ENCODE results near the gene GLT6D1. TPM values are rescaled to one million over a fixed set of nuclear protein-coding genes. Genes with fewer than 3 reads are reported as not detected.

GLT6D1 gene
- not detected for total RNA-seq
- not detected for total RNA-seq (2013)
- 0 reads per million in 29 experiments for total RNA-seq

- H3K36me3 ChIP-seq (ENCODE audit: control insufficient read depth in 2 of 2, extremely low read depth in 1 of 2, insufficient read depth in 1 of 2, low read length in 1 of 2), result no peaks in the 10 kb centered on the region
- H3K27me3 Mint-ChIP-seq, result peaks cover 37 to 51% of the 10 kb centered on the region in 2 donors
- H3K4me3 ChIP-seq (ENCODE audit: control insufficient read depth in 1 of 2, extremely low read depth in 1 of 2, low read length in 1 of 2), result no peak within 1 kb of the TSS
- peaks cover 10 to 14% (median 11%) of the 10 kb centered on the region in 3 donors for H3K9me3 Mint-ChIP-seq
- ChIA-PET POLR2A (no interaction called here), CTCF (no interaction called here)
- no peaks in the 10 kb centered on the region for H3K9me3 ChIP-seq
- 83% methylated on average over 1 of the region's 9 CpGs for WGBS (ENCODE audit: insufficient coverage)
- H3K4me1 ChIP-seq (ENCODE audit: control insufficient read depth in 1 of 2, extremely low read depth in 1 of 2, insufficient read depth in 2 of 2, low read length in 2 of 2), result no peaks in the 10 kb centered on the region
- H3K36me3 Mint-ChIP-seq, result no peaks in the 10 kb centered on the region
- H3K27me3 ChIP-seq (replicated peaks in 1 of 2; ENCODE audit: control insufficient read depth in 2 of 2, extremely low read depth in 1 of 2, insufficient read depth in 2 of 2, low read length in 1 of 2), result peaks cover 0 to 12% of the 10 kb centered on the region in 2 experiments
- no peak for ATAC-seq (replicated peaks in 1 of 4)
- no peak within 1 kb of the TSS for H3K27ac ChIP-seq (ENCODE audit: low read length)
- no peak within 1 kb of the TSS for H3K4me3 Mint-ChIP-seq
- no peaks in the 10 kb centered on the region for H3K4me1 Mint-ChIP-seq
- DNase-seq, result no peak
- no peak within 1 kb of the TSS for H3K27ac Mint-ChIP-seq
Measured at GRCh38 chr9:135639196-135639595, at the start of gene GLT6D1. Gene GLT6D1 (minus strand): TSS chr9:135639540. CDS start chr9:135639187, 353 bp downstream.

GRCh38 chr9:135689011-135689410 lies 49.7 kb upstream of the GLT6D1 start:
- Mint-ChIP-seq H3K9me3 (no peaks in the 10 kb centered on the region), H3K27me3 (peaks cover 0 to 16% of the 10 kb centered on the region in 2 donors), H3K36me3 (no peaks in the 10 kb centered on the region), H3K27ac (no peak overlapping the region), H3K4me3 (no peak overlapping the region), H3K4me1 (no peaks in the 10 kb centered on the region)
- ATAC-seq (replicated peaks in 1 of 4), result no peak
- Histone ChIP-seq H3K9me3 (no peaks in the 10 kb centered on the region), H3K4me1 (ENCODE audit: control insufficient read depth in 1 of 2, extremely low read depth in 1 of 2, insufficient read depth in 2 of 2, low read length in 2 of 2) (no peaks in the 10 kb centered on the region), H3K36me3 (ENCODE audit: control insufficient read depth in 2 of 2, extremely low read depth in 1 of 2, insufficient read depth in 1 of 2, low read length in 1 of 2) (no peaks in the 10 kb centered on the region), H3K27me3 (replicated peaks in 1 of 2; ENCODE audit: control insufficient read depth in 2 of 2, extremely low read depth in 1 of 2, insufficient read depth in 2 of 2, low read length in 1 of 2) (peaks cover 0 to 51% of the 10 kb centered on the region in 2 experiments), H3K27ac (ENCODE audit: low read length) (no peak overlapping the region), H3K4me3 (ENCODE audit: control insufficient read depth in 1 of 2, extremely low read depth in 1 of 2, low read length in 1 of 2) (no peak overlapping the region)
- ChIA-PET CTCF (no interaction called here), POLR2A (no interaction called here)
- 95% methylated on average over 9 of the region's 10 CpGs for WGBS (ENCODE audit: insufficient coverage)
- no peak for DNase-seq

GRCh38 chr9:135687216-135687615 lies 47.9 kb upstream of the GLT6D1 start:
- DNase-seq (no peak), ATAC-seq (replicated peaks in 1 of 4) (no peak)
- Histone ChIP-seq H3K36me3 (ENCODE audit: control insufficient read depth in 2 of 2, extremely low read depth in 1 of 2, insufficient read depth in 1 of 2, low read length in 1 of 2) (no peaks in the 10 kb centered on the region), H3K27ac (ENCODE audit: low read length) (no peak overlapping the region), H3K4me3 (ENCODE audit: control insufficient read depth in 1 of 2, extremely low read depth in 1 of 2, low read length in 1 of 2) (no peak overlapping the region), H3K9me3 (no peaks in the 10 kb centered on the region), H3K4me1 (ENCODE audit: control insufficient read depth in 1 of 2, extremely low read depth in 1 of 2, insufficient read depth in 2 of 2, low read length in 2 of 2) (no peaks in the 10 kb centered on the region), H3K27me3 (replicated peaks in 1 of 2; ENCODE audit: control insufficient read depth in 2 of 2, extremely low read depth in 1 of 2, insufficient read depth in 2 of 2, low read length in 1 of 2) (peaks cover 0 to 50% of the 10 kb centered on the region in 2 experiments)
- H3K4me3 Mint-ChIP-seq, result no peak overlapping the region
- WGBS (ENCODE audit: insufficient coverage), result 82% methylated on average over 12 of the region's 15 CpGs
- H3K27ac Mint-ChIP-seq, result no peak overlapping the region
- peaks cover 0 to 22% of the 10 kb centered on the region in 2 donors for H3K27me3 Mint-ChIP-seq
- no peaks in the 10 kb centered on the region for H3K36me3 Mint-ChIP-seq
- no peaks in the 10 kb centered on the region for H3K4me1 Mint-ChIP-seq
- ChIA-PET POLR2A (no interaction called here), CTCF (no interaction called here)
- no peaks in the 10 kb centered on the region for H3K9me3 Mint-ChIP-seq

- H3K4me3 ChIP-seq (ENCODE audit: control insufficient read depth in 1 of 2, extremely low read depth in 1 of 2, low read length in 1 of 2), result no peak overlapping the region
- H3K27ac Mint-ChIP-seq, result no peak overlapping the region
- H3K4me1 Mint-ChIP-seq, result no peaks in the 10 kb centered on the region
- H3K27ac ChIP-seq (ENCODE audit: low read length), result no peak overlapping the region
- CTCF ChIA-PET, result no interaction called here
- 67% methylated on average over 13 of the region's 17 CpGs for WGBS (ENCODE audit: insufficient coverage)
- H3K36me3 Mint-ChIP-seq, result no peaks in the 10 kb centered on the region
- peaks cover 4 to 30% of the 10 kb centered on the region in 2 donors for H3K27me3 Mint-ChIP-seq
- no peaks in the 10 kb centered on the region for H3K4me1 ChIP-seq (ENCODE audit: control insufficient read depth in 1 of 2, extremely low read depth in 1 of 2, insufficient read depth in 2 of 2, low read length in 2 of 2)
- H3K27me3 ChIP-seq (replicated peaks in 1 of 2; ENCODE audit: control insufficient read depth in 2 of 2, extremely low read depth in 1 of 2, insufficient read depth in 2 of 2, low read length in 1 of 2), result peaks cover 0 to 64% of the 10 kb centered on the region in 2 experiments
- H3K36me3 ChIP-seq (ENCODE audit: control insufficient read depth in 2 of 2, extremely low read depth in 1 of 2, insufficient read depth in 1 of 2, low read length in 1 of 2), result no peaks in the 10 kb centered on the region
- no peak overlapping the region for H3K4me3 Mint-ChIP-seq
- no peaks in the 10 kb centered on the region for H3K9me3 ChIP-seq
- POLR2A ChIA-PET, result no interaction called here
- no peak for DNase-seq
- no peaks in the 10 kb centered on the region for H3K9me3 Mint-ChIP-seq
- no peak for ATAC-seq (replicated peaks in 1 of 4)
Measured at GRCh38 chr9:135684691-135685090, 45.4 kb upstream of the GLT6D1 start.

- H3K4me3 ChIP-seq (ENCODE audit: control insufficient read depth in 1 of 2, extremely low read depth in 1 of 2, low read length in 1 of 2), result no peak overlapping the region
- DNase-seq (no peak), ATAC-seq (replicated peaks in 1 of 4) (no peak)
- no peaks in the 10 kb centered on the region for H3K36me3 Mint-ChIP-seq
- peaks cover 4 to 30% of the 10 kb centered on the region in 2 donors for H3K27me3 Mint-ChIP-seq
- peaks cover 0 to 57% of the 10 kb centered on the region in 2 experiments for H3K27me3 ChIP-seq (replicated peaks in 1 of 2; ENCODE audit: control insufficient read depth in 2 of 2, extremely low read depth in 1 of 2, insufficient read depth in 2 of 2, low read length in 1 of 2)
- POLR2A ChIA-PET, result no interaction called here
- 76% methylated on average over 12 of the region's 15 CpGs for whole genome bisulfite sequencing (ENCODE audit: insufficient coverage)
- no peak overlapping the region for H3K27ac Mint-ChIP-seq
- no peaks in the 10 kb centered on the region for H3K4me1 Mint-ChIP-seq
- H3K27ac ChIP-seq (ENCODE audit: low read length), result no peak overlapping the region
- H3K4me1 ChIP-seq (ENCODE audit: control insufficient read depth in 1 of 2, extremely low read depth in 1 of 2, insufficient read depth in 2 of 2, low read length in 2 of 2), result no peaks in the 10 kb centered on the region
- CTCF ChIA-PET, result no interaction called here
- H3K4me3 Mint-ChIP-seq, result no peak overlapping the region
- H3K9me3 Mint-ChIP-seq, result no peaks in the 10 kb centered on the region
- no peaks in the 10 kb centered on the region for H3K9me3 ChIP-seq
- no peaks in the 10 kb centered on the region for H3K36me3 ChIP-seq (ENCODE audit: control insufficient read depth in 2 of 2, extremely low read depth in 1 of 2, insufficient read depth in 1 of 2, low read length in 1 of 2)
Measured at GRCh38 chr9:135683401-135684034, 44.2 kb upstream of the GLT6D1 start.

GRCh38 chr9:135681161-135681560 lies 41.8 kb upstream of the GLT6D1 start:
- Mint-ChIP-seq H3K27ac (no peak overlapping the region), H3K36me3 (no peaks in the 10 kb centered on the region), H3K4me3 (no peak overlapping the region), H3K4me1 (no peaks in the 10 kb centered on the region), H3K27me3 (peaks cover 4 to 25% of the 10 kb centered on the region in 2 donors), H3K9me3 (no peaks in the 10 kb centered on the region)
- ChIA-PET POLR2A (no interaction called here), CTCF (interaction anchor here in 1 of 2 donors (0.6 kb wide), 1 partner anchor 888 kb away, joined by 3 read pairs; no protein-coding TSS in a partner anchor)
- Histone ChIP-seq H3K9me3 (no peaks in the 10 kb centered on the region), H3K4me1 (ENCODE audit: control insufficient read depth in 1 of 2, extremely low read depth in 1 of 2, insufficient read depth in 2 of 2, low read length in 2 of 2) (no peaks in the 10 kb centered on the region), H3K4me3 (ENCODE audit: control insufficient read depth in 1 of 2, extremely low read depth in 1 of 2, low read length in 1 of 2) (no peak overlapping the region), H3K36me3 (ENCODE audit: control insufficient read depth in 2 of 2, extremely low read depth in 1 of 2, insufficient read depth in 1 of 2, low read length in 1 of 2) (no peaks in the 10 kb centered on the region), H3K27me3 (replicated peaks in 1 of 2; ENCODE audit: control insufficient read depth in 2 of 2, extremely low read depth in 1 of 2, insufficient read depth in 2 of 2, low read length in 1 of 2) (peaks cover 0 to 42% of the 10 kb centered on the region in 2 experiments), H3K27ac (ENCODE audit: low read length) (no peak overlapping the region)
- no peak for DNase-seq
- 82% methylated on average over 5 of the region's 5 CpGs for WGBS (ENCODE audit: insufficient coverage)
- ATAC-seq (replicated peaks in 1 of 4), result no peak
